Stimulated activated CD4-positive, alpha-beta T cell treated with anti-CD3 and anti-CD28 coated beads, Interleukin-2, amount 100 ng/mL, for 4 hours (primary cell): ENCODE data around the gene MDM4.
"Not testable (repeated sequence)": the region's sequence is repeated elsewhere in the genome, so short reads cannot be mapped to it uniquely, and the experiment has no call there.

Experiments used
- DNase-seq: peaks from one replicate; pipeline ENCODE4 v3.0.0-alpha.2; 2020; ENCODE audit warnings: low read depth

The MDM4 gene

DNA sequence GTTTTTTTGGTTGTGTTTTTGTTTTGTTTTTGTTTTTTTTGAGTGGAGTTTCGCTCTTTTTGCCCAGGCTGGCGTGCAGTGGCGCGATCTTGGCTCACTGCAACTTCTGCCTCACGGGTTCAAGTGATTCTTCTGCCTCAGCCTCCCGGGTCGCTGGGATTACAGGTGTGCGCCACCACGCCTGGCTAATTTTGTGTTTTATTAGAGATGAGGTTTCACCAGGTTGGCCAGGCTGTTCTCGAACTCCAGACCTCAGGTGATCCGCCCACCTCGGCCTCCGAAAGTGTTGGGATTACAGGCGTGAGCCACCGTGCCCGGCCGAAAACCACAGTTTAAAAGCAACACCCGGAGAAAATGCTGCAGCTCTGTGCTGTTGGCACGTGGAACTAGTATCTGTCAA is 1.2 kb downstream of the MDM4 start:
- not testable (repeated sequence) for DNase-seq

DNA sequence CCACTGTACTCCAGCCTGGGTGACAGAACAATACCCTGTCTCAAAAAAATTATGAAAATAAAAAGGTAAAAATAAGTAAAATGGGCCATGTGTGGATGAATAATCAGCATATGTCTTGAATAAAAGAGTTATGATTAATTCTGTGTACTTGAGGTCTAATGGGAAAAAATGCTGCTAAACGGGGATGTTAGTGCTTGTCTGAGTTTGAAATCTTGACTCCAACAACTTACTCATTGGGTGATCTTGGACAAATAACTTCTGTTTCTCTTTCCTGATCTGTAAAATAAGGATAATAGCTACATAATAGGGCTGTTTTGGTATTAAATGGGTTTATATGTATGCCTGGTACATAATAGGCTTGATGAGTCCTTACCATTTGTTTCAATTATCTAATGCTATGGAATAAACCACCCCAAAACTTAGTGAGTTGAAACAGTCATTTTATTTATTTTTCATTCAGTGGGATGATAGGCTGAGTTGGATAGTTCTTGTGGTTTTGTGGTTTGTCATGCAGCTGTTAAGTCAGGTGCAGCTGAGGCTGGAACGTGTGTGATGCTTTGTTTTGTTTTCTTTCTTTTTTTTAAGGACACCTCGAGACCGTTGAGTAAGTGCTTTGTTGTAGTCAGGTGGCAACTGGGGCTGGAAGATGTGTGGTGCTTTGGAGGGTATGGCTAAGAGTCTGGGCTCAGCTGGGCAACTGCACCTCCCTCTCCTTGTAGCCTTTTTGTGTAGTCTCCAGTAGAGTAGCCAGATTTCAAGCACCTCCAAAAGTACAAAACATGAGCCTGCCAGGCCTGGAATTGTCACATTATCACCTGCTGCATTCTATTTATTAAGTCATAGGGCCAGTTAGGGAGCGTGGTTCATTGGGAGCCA is 4.9 kb downstream of the MDM4 start:
- DNase-seq: peak; percentile 37

DNA sequence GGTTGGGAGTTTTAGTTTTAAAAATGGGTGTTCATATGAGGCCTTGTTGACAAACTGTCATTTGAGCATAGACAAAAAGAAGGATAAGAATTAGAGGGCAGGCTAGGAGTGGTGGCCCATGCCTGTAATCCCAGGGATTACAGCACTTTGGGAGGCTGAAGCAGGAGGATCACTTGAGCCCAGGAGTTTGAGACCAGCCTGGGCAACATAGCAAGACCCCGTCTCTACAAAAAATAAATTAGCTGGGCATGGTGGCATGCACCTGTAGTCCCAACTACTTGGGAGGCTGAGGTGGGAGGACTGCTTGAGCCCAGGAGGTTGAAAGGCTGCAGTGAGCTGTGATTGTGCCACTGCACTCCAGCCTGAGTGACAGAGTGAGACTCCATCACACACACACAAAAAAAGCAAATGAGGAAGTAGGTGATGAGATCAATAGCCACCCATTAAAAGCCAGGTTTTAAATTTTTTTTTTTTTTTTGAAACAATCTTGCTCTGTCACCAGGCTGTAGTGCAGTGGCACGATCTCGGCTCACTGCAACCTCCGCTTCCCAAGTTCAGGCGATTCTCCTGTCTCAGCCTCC is 5.8 kb downstream of the MDM4 start:
- DNase-seq: not testable (repeated sequence)

DNA sequence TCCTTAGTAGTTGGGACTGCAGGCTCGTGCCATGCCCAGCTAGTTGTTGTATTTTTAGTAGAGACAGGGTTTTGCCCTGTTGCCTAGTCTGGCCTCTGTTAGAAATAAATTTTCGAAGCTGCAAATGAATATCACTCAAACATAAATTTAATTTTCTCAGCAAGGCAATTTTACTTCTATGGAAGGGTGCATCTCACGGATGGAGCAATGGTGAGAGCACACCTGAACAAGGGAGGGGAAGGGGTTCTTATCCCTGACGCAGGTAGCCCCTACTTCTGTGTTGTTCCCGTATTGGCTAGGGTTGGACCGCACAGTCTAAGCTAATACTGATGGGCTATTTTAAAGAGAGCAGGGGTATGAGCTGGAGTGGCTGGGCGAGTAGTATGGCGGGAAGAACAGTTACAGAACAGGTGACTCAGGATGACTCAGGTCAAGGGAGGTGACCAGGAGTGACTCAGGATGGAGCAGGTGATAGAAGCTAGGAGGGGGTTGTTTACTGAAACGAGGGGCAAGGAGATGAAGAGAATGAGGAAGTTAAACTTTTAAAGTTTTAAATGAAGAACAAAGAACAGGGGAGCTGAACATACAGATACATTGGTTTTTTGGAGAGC is 7.5 kb downstream of the MDM4 start:
- no peak for DNase-seq

DNA sequence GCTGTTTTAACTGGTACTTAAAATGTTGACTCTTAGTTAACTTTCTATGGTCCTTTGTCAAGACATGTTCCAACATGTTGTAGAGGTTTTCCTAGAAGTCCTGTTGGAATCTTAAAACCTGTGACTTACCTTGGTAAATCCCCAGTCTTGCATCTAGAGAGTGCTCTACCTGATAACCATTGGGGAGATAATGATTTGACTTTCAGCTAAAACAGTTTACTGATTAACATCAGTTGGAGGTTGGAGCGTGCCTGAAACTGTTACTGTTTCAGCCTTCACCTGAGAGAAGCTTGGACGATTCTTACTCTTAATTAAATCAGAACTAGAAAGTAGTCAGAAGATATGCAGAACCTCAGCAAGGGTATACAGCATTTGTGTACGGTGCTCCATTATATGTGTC is 8.8 kb downstream of the MDM4 start:
- DNase-seq: no peak

DNA sequence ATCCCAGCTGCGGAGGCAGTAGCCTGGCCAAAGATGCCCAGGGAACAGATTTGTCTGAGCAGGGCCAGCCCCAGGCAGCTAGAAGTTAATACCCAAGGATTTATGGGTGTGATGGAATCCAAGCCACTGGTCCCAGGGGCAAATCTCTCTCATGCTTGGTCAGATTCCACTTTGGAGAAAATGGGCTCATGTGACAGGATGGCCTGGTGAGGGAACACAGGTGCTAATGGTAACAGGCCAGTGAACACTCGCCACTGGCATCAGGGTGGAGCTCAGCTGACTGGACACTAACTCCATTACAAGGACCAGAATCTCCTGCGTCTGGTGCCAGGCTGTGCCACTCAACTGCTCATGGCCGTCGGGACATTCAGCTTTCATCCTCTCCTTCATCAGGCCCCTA is 12.0 kb downstream of the MDM4 start:
- no peak for DNase-seq

DNA sequence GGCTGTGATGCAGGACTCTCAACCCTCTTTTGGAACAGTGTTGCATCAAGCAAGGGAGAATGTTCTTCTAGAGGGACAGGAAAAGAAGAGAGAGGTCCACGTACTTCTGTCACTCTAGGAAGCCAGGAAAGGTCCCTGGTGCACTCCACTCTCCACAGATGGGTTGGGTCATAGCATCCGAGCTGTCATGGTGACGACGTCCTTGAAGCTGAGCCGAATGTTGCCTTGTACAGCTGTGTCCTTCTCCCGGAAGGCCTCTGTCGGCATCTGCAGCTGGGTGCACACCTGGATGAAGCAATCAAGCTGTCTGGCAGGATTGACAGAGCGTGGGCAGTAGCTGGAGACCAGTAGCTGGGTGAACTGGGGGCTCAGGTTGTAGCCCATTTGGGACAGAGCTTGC is 12.5 kb downstream of the MDM4 start:
- no peak for DNase-seq

DNA sequence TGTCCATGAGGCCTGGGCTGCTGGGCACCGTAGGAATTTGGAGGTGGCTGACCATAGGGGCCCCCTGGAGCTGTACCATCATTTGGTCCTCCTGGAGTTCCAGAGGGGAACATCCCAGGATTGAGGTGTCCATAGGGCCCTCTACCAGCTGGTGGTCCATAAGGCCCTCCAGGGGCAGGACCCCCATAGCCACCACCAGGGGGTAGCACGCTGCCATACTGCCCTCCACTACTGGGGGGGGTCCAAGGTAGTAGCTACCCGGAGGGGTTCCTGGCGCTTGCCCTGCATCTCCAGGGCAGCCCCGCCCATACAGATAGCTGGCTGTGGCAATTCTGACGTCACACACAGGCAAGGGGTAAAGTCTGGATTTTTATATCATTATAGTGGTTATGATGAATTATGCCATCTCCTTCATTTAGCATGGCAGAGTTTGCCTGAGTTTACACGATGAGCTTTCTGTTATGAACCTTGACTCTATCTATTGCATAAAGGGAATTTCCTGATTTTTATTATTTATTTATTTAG is 13.2 kb downstream of the MDM4 start:
- no peak for DNase-seq

DNA sequence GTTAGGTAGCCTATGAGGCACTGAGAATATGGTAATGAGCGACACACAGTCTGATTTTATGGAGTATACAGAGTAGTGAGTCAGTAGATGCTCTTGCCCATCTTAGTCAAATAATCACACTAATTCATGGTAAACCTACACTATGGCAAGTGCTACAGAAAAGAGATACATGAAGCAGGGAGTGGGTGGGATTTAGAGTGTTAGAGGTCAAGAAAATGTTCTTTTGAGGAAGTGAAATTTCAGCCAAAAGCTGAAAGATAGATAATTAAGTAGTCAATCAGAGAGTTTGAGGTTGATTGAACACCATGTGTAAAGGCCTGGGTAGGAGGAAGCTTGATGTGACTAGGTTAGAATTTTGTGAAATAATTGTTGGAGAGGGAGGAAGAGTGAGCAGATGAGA is 14.7 kb downstream of the MDM4 start:
- DNase-seq: no peak

DNA sequence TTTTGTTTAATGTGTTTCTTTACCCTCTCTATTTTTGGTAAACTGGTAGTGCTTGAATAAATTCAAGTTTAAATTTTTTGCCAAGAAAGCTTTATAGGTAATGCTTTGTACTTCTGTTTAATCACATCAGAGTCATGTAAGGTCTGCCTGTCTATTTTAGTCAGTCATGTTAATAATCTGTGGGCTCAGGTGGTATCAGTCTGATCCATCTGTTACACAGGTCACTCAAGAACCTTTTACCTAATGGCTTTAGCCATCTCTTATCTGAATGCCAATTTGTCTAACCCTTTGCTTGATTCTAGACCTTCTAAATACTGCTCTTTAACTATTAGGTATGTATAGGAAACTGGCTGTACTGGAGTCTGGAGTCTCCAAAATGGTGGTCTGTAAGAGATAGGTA is 16.6 kb downstream of the MDM4 start:
- no peak for DNase-seq

DNA sequence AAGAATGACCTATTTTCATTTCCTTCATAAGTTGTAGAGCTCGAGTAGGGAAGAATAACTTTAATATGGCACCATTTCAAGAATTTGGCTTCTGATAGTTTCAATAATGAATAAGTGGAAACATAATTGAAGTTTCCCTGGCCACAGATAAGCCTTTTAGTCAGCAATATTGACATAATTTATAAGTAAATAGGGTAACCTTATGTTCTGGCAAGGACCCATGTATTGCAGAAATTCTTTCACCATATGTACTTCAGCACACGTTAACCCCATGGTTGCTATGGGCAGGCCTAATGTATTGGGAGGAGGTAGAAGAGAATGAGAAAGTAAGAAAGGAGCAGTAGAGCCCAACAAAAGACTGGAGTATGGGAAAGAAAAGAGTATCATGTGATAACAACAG is 25.4 kb downstream of the MDM4 start:
- no peak for DNase-seq

DNA sequence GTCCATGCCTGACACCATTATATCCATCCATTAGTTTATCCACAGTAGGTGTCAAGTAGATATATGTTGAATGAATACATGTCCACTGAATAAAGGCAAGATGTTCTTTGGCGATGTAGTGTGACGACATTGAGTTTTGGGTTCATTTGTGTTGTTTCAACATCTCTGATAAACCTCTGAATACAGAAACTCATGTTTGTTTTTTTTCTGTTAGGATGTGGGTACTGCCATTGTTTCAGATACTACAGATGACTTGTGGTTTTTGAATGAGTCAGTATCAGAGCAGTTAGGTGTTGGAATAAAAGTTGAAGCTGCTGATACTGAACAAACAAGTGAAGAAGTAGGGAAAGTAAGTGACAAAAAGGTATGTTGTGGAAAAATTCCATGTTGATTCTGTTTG is 28.1 kb downstream of the MDM4 start:
- no peak for DNase-seq

DNA sequence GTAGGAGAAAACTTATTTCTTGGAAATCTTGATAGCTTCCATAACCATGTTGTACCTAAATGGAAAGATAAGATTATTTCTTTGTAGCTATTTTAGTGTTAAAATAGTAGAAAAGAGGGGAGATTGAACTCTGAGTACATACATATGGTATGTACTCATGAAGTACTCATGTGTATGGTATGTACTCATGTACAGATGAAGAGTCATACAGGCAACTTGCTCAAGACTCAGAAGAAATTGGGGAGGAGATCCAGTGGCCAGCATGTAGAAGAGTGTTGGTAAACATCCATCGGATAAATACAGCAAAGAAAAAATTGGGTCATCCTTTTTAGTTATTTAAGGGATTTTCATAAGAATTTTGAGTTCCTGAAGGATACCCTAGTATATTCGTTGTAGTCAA is 29.0 kb downstream of the MDM4 start:
- DNase-seq: no peak

DNA sequence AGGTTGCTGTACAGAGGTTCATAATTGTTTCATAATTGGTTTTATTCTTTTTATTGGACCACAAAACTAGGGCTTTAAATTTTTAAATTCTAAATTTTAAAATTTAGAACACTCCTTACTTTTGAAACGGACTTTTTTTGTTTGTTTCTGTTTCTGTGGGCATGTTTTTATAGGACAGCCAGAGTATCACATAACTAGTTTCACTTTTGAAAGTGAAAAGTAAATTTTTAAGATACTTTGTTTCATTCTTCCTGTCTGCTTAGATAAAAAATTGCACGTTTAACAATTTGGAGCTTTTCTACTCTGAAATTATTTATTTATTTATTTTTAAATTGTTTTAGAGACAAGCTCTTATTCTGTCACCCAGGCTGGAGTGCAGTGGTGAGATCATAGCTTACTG is 29.7 kb downstream of the MDM4 start:
- DNase-seq: no peak

DNA sequence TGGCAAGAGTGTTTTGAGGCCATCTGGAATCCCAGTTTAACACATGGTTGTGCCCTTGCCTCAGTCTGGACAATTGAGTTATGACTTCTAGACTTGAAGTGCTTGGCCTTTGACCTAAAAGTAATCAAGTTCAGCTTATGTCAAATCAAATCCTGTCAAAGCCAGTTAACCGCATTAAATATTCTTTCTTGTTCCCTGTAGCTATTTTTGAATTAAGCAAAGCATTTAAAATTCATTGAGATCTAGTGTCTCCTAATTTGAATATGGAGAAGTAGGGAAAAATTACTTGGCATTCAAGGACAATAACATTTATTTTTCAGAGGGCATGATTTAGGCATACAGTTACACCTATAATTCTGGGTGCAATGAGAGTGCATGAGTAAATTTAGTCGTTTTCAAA is 32.1 kb downstream of the MDM4 start:
- DNase-seq: no peak

DNA sequence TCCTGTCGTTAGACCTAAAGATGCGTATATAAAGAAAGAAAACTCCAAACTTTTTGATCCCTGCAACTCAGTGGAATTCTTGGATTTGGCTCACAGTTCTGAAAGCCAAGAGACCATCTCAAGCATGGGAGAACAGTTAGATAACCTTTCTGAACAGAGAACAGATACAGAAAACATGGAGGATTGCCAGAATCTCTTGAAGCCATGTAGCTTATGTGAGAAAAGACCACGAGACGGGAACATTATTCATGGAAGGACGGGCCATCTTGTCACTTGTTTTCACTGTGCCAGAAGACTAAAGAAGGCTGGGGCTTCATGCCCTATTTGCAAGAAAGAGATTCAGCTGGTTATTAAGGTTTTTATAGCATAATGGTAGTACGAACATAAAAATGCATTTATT is 33.1 kb downstream of the MDM4 start:
- no peak for DNase-seq

DNA sequence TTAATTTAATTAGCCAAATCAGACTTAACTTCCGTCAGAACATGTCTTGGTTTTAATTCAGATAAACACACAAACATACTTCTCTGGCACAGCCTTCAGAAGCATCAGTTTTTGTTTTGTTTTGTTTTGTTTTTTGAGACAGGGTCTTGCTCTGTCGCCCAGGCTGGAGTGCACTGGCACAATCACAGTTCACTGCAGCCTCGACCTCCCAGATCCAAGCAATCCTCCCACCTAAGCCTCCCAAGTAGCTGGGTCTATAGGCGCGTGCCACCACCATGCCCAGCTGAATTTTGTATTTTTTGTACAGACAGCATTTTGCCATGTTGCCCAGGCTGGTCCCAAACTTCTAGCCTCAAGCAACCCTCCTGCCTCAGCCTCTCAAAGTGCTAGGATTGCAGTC is 34.7 kb downstream of the MDM4 start:
- DNase-seq: no peak

DNA sequence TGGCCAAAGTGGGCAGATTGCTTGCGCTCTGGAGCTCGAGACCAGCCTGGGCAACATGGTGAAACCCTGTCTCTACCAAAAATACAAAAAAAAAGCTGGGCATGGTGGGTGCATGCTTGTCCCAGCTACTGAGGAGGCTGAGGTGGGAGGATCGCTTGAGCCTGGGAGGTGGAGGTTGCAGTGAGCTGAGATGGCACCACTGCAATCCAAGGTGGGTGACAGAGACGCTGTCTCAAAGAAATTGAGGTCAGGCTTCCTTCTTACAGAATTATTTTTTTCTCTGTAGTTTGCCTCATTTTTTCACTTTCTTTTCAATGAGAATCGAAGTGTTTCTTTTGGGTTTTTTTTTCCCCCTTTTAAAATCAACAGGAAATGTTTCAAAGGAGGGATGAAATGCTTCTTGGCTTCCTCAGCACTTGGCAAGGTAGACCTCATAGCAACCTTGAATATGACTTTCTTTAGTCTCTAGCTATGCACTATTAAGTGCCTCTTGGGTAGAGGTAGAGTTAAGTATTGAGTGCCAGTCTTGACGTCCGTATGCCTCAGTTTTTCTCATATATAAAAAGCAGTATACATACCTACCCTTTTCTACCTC is 40.3 kb downstream of the MDM4 start:
- no peak for DNase-seq

DNA sequence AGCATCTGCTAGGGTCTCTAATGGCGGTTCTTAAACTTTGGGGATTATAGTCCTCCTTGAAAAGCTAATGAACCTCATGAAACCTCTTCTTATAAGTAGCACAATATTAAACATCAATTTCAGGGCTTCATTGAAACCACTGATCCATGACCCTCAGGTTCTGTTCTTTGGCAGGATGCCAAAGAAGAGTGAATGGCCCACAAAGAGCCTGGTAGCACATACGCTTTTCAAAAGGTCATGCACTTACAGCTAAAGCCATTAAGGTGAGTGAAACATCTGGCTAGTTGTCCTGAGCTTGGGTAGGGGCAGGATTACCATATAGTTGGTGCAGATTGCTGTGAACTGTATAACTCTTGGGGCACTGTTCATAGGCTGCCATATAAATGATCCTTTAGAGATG is 42.3 kb downstream of the MDM4 start:
- no peak for DNase-seq

DNA sequence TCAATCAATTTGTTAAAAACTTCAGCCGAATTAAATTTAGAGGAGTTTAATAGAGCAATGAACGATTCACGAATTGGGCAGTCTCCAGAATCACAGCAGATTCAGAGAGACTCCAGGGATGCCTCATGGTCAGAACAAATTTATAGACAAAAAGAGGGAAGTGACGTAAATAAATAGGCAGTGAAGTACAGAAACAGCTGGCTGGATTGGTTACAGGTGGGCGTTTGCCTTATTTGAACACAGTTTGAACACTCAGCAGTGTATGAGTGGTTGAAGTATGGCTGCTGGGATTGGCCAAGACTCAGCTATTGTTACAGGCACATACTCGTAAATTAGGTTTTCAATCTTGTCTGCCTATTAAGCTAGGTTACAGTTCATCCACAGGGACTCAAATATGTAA is 43.8 kb downstream of the MDM4 start:
- not testable (repeated sequence) for DNase-seq

DNA sequence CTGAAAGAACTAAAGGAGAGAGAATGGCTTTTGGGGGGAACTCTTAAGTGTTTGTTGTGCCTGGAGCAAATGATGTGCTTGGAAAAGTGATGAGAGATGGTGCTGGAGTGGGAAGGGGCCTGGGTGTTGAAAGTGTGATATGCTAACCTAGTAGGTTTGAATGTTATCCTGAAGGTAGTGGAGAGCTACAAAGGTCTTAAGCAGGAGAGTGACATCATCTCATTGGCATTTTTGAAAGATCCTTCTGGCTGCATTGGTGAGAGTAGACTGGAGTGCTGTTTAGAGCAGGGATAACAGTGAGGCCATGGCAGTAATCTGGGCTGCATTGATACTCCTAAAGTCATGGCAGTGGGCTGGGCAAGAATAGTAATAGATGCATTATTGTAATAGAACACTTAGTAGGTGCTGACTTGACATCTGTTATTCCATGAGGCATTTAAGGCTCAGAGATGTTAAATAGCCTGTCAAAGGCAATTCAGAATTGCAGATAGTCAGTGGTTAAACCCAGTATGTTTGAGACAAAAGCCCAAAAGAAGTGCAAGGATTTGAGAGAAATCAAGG is 44.5 kb downstream of the MDM4 start:
- no peak for DNase-seq
